Liver (tissue), 3 donors: ENCODE measurements around the gene DNAH1.

Experiments used
- ATF3 ChIP-seq: IDR thresholded peaks from 2 replicates; pipeline ENCODE4 v1.6.1; 2016; ENCODE audit warnings: antibody characterized with exemption
- CTCF ChIP-seq: fragments of 150-350 bp; IDR thresholded peaks from 2 replicates; pipeline ENCODE4 v1.5.1; 2017; ENCODE audit warnings: improper control_type of control experiment, low read depth, low read length; ENCODE audit not compliant: missing input control
- FOXA1 ChIP-seq: IDR thresholded peaks from 2 replicates; pipeline ENCODE4 v1.6.1; 2016; ENCODE audit warnings: antibody characterized with exemption
- JUND ChIP-seq, 2 donors: IDR thresholded peaks; 2 replicates each; pipeline ENCODE4 v1.6.1; 2016; ENCODE audit warnings: antibody characterized with exemption in 2 of 2
- MAX ChIP-seq: IDR thresholded peaks from 2 replicates; pipeline ENCODE4 v1.6.1; 2016; ENCODE audit warnings: antibody characterized with exemption
- NR2F2 ChIP-seq: IDR thresholded peaks from 2 replicates; pipeline ENCODE4 v1.6.1; 2016; ENCODE audit warnings: antibody characterized with exemption
- RAD21 ChIP-seq, 2 donors: IDR thresholded peaks; 2 replicates each; pipeline ENCODE4 v1.6.1; 2016; ENCODE audit warnings: antibody characterized with exemption in 2 of 2, mild to moderate bottlenecking in 2 of 2
- SP1 ChIP-seq: IDR thresholded peaks from 2 replicates; pipeline ENCODE4 v1.6.1; 2018; ENCODE audit warnings: antibody characterized with exemption, mild to moderate bottlenecking
- TAF1 ChIP-seq: conservative IDR thresholded peaks from 2 replicates; pipeline ENCODE4 v1.6.1; 2016; ENCODE audit warnings: antibody characterized with exemption, mild to moderate bottlenecking
- ZBTB33 ChIP-seq: IDR thresholded peaks from 2 replicates; pipeline ENCODE4 v1.6.1; 2016; ENCODE audit warnings: antibody characterized with exemption
- donor health status: healthy.
- donor health status: healthy.

- TF ChIP-seq CTCF (no peak), MAX (no peak), FOXA1 (no peak), JUND (IDR thresholded peaks at IDR 0.05) (no peak), NR2F2 (no peak), TAF1 (no peak), SP1 (no peak), ZBTB33 (no peak), RAD21 (IDR thresholded peaks at IDR 0.05) (no peak), ATF3 (no peak)
Observed at GRCh38 chr3:52359116-52359855, 43.2 kb downstream of the DNAH1 start.
